H1 (cell line): ENCODE results near the gene RAB11B. TPM values are rescaled to one million over a fixed set of nuclear protein-coding genes. Genes with fewer than 3 reads are reported as not detected.
A peak's percentile ranks its signal among the peaks of the same experiment; 100 is the strongest.

ENCODE experiments used
- CTCF ChIA-PET: fragments of 300-600 bp; sonication (Branson Sonifier 250); formaldehyde crosslinking; loops from one replicate; lab custom pipeline; 2021; ENCODE audit not compliant: partially characterized antibody; lab: Charles Lee
- POLR2A ChIA-PET: fragments of 300-600 bp; sonication (Branson Sonifier 250); formaldehyde crosslinking; loops from one replicate; lab custom pipeline; 2021; ENCODE audit warnings: inconsistent platforms; ENCODE audit not compliant: partially characterized antibody; lab: Charles Lee
- DNase-seq, 2 experiments: peaks; one replicate each; pipeline versions ENCODE4 v3.0.0 to v3.0.0-alpha.2; 2010 to 2022; ENCODE audit warnings: low spot score in 2 of 2, low read depth in 1 of 2, mixed read lengths in 1 of 2
- FAIRE-seq: peaks from 2 replicates; lab custom pipeline; 2011; peaks lifted over from hg19 to GRCh38; lab: Jason Lieb, UNC
- H2AFZ ChIP-seq: 2 replicates; pipeline ENCODE4 v1.8.1; 2012; ENCODE audit warnings: low read length, inconsistent platforms
- H2AK5ac ChIP-seq: 2 replicates; pipeline ENCODE4 v1.6.1; 2013; ENCODE audit warnings: low read depth, low read length
- H2BK120ac ChIP-seq: replicated peaks from 2 replicates; pipeline ENCODE3; 2013; ENCODE audit warnings: low read depth, low read length, inconsistent platforms
- H2BK12ac ChIP-seq: 2 replicates; pipeline ENCODE4 v1.6.1; 2013; ENCODE audit warnings: low read depth, low read length
- H2BK15ac ChIP-seq: 2 replicates; pipeline ENCODE4 v1.6.1; 2013; ENCODE audit warnings: low read length
- H2BK20ac ChIP-seq: 2 replicates; pipeline ENCODE4 v1.6.1; 2013; ENCODE audit warnings: low read length
- H2BK5ac ChIP-seq: 2 replicates; pipeline ENCODE4 v1.6.1; 2013; ENCODE audit warnings: low read depth, low read length
- H3K14ac ChIP-seq: 2 replicates; pipeline ENCODE4 v1.6.1; 2013; ENCODE audit warnings: inconsistent platforms; ENCODE audit not compliant: insufficient read length
- H3K18ac ChIP-seq: 2 replicates; pipeline ENCODE4 v1.6.1; 2013; ENCODE audit warnings: low read length; ENCODE audit errors: extremely low read depth
- H3K23ac ChIP-seq: 2 replicates; pipeline ENCODE4 v1.6.1; 2013; ENCODE audit warnings: inconsistent platforms; ENCODE audit not compliant: insufficient read length
- H3K23me2 ChIP-seq: 2 replicates; pipeline ENCODE4 v1.6.1; 2013; ENCODE audit warnings: low read depth, low read length
- H3K27ac ChIP-seq: 2 replicates; pipeline ENCODE4 v1.6.1; 2011; ENCODE audit warnings: low read depth, low read length, inconsistent platforms
- H3K27me3 ChIP-seq, 4 experiments: replicated peaks in 1 of 4; 1 replicate in 1 of 4; 2 replicates in 3 of 4; pipeline versions ENCODE4 v1.6.1 to v1.8.1; 2011 to 2013; ENCODE audit warnings: low read length in 3 of 4, mild to moderate bottlenecking in 3 of 4, inconsistent platforms in 2 of 4, mixed read lengths in 2 of 4, moderate library complexity in 1 of 4; ENCODE audit not compliant: control insufficient read depth in 3 of 4, insufficient read depth in 3 of 4; ENCODE audit errors: extremely low read depth in 1 of 4
- H3K36me3 ChIP-seq, 4 experiments: 2 replicates each; pipeline versions ENCODE4 v1.6.1 to v1.8.1; 2011 to 2013; ENCODE audit warnings: mild to moderate bottlenecking in 4 of 4, low read length in 3 of 4, moderate library complexity in 2 of 4, control low read depth in 1 of 4, inconsistent platforms in 1 of 4; ENCODE audit not compliant: insufficient read depth in 4 of 4, control insufficient read depth in 2 of 4
- H3K4ac ChIP-seq: replicated peaks from 2 replicates; pipeline ENCODE3; 2013; ENCODE audit warnings: low read length, low read depth, mixed read lengths, inconsistent platforms; ENCODE audit not compliant: insufficient read length
- H3K4me1 ChIP-seq, 4 experiments: replicated peaks in 1 of 4; 1 replicate in 1 of 4; 2 replicates in 3 of 4; pipeline versions ENCODE4 v1.6.1 to v1.8.1; 2011 to 2013; ENCODE audit warnings: low read length in 3 of 4, inconsistent platforms in 2 of 4, mixed read lengths in 1 of 4; ENCODE audit not compliant: insufficient read depth in 4 of 4, control insufficient read depth in 3 of 4
- H3K4me2 ChIP-seq, 2 experiments: 2 replicates each; pipeline versions ENCODE4 v1.6.1 to v1.8.1; 2011 to 2013; ENCODE audit warnings: low read depth in 2 of 2, low read length in 2 of 2, control low read depth in 1 of 2, inconsistent platforms in 1 of 2, mild to moderate bottlenecking in 1 of 2; ENCODE audit not compliant: insufficient read depth in 1 of 2
- H3K4me3 ChIP-seq, 4 experiments: fragments of 200-600, 300-600 bp in 1 of 4; sonication (generic), shearing (Covaris generic), sonication (Bioruptor Twin) in 1 of 4; 2 replicates each; pipeline versions ENCODE4 v1.5.1 to v1.8.1; 2011 to 2016; ENCODE audit warnings: low read length in 4 of 4, low read depth in 3 of 4, control low read depth in 2 of 4, inconsistent platforms in 2 of 4, mild to moderate bottlenecking in 2 of 4, mixed read lengths in 1 of 4, moderate library complexity in 1 of 4; ENCODE audit not compliant: insufficient read depth in 2 of 4; ENCODE audit errors: extremely low read depth in 1 of 4
- H3K56ac ChIP-seq: replicated peaks from 2 replicates; pipeline ENCODE3; 2013; ENCODE audit warnings: low read depth, mild to moderate bottlenecking, mixed read lengths, low read length, inconsistent platforms; ENCODE audit not compliant: insufficient read length
- H3K79me1 ChIP-seq: 2 replicates; pipeline ENCODE4 v1.6.1; 2013; ENCODE audit warnings: low read depth, low read length, control low read depth
- H3K79me2 ChIP-seq, 2 experiments: 2 replicates each; pipeline versions ENCODE4 v1.6.1 to v1.8.1; 2012 to 2013; ENCODE audit warnings: low read length in 2 of 2, mild to moderate bottlenecking in 2 of 2, inconsistent platforms in 1 of 2; ENCODE audit not compliant: insufficient read depth in 2 of 2, control insufficient read depth in 1 of 2
- H3K9ac ChIP-seq, 4 experiments: replicated peaks in 1 of 4; 1 replicate in 1 of 4; 2 replicates in 3 of 4; pipeline versions ENCODE4 v1.6.1 to v1.8.1; 2011 to 2013; ENCODE audit warnings: low read depth in 3 of 4, low read length in 3 of 4, control low read depth in 2 of 4, mild to moderate bottlenecking in 2 of 4, moderate library complexity in 2 of 4, inconsistent platforms in 1 of 4; ENCODE audit errors: extremely low read depth in 1 of 4
- H3K9me3 ChIP-seq, 2 experiments: 2 replicates each; pipeline versions ENCODE4 v1.6.1 to v1.8.1; 2012 to 2013; ENCODE audit warnings: mild to moderate bottlenecking in 2 of 2, moderate library complexity in 2 of 2, control low read depth in 1 of 2, inconsistent platforms in 1 of 2, low read depth in 1 of 2, low read length in 1 of 2, mixed read lengths in 1 of 2; ENCODE audit not compliant: insufficient read depth in 2 of 2
- H4K20me1 ChIP-seq, 2 experiments: replicated peaks in 1 of 2; 2 replicates each; pipeline versions ENCODE3 to v1.8.1; 2011 to 2013; ENCODE audit warnings: inconsistent platforms in 2 of 2, low read length in 2 of 2, mild to moderate bottlenecking in 1 of 2; ENCODE audit not compliant: insufficient read depth in 2 of 2, control insufficient read depth in 1 of 2
- H4K5ac ChIP-seq: 2 replicates; pipeline ENCODE4 v1.6.1; 2013; ENCODE audit warnings: low read length, low read depth, mixed read lengths, inconsistent platforms; ENCODE audit not compliant: insufficient read length
- H4K8ac ChIP-seq: 2 replicates; pipeline ENCODE4 v1.8.0; 2013; ENCODE audit warnings: mild to moderate bottlenecking, moderate library complexity, low read length, inconsistent platforms; ENCODE audit not compliant: insufficient read depth; ENCODE audit errors: extremely low read depth
- H4K91ac ChIP-seq: replicated peaks from 2 replicates; pipeline ENCODE3; 2013; ENCODE audit warnings: low read length, mixed read lengths, inconsistent platforms; ENCODE audit not compliant: insufficient read length
- CHD1 ChIP-seq: IDR thresholded peaks from 2 replicates; pipeline ENCODE4 v1.6.1; 2012; ENCODE audit warnings: low read depth, low read length, improper control_type of control experiment
- CREB1 ChIP-seq: IDR thresholded peaks from 2 replicates; pipeline ENCODE4 v1.6.1; 2012; ENCODE audit warnings: inconsistent platforms
- CTBP2 ChIP-seq: IDR thresholded peaks from 2 replicates; pipeline ENCODE4 v1.7.0; 2011; ENCODE audit warnings: borderline replicate concordance, mild to moderate bottlenecking, moderate library complexity, mixed read lengths, low read length; ENCODE audit not compliant: insufficient read depth, insufficient read length
- GTF2F1 ChIP-seq: IDR thresholded peaks from 2 replicates; pipeline ENCODE4 v1.6.1; 2012; ENCODE audit warnings: low read depth, low read length, improper control_type of control experiment, borderline replicate concordance
- HDAC2 ChIP-seq, 2 experiments: fragments of 300-600 bp in 1 of 2; sonication (generic) in 1 of 2; IDR thresholded peaks; 2 replicates each; pipeline ENCODE4 v1.6.1; 2011 to 2012; ENCODE audit warnings: low read depth in 2 of 2, low read length in 2 of 2, mild to moderate bottlenecking in 2 of 2, moderate library complexity in 2 of 2, borderline replicate concordance in 1 of 2, inconsistent platforms in 1 of 2
- JUND ChIP-seq: IDR thresholded peaks from 2 replicates; pipeline ENCODE4 v1.6.1; 2011; ENCODE audit warnings: mild to moderate bottlenecking, improper control_type of control experiment, low read length
- MAFK ChIP-seq: IDR thresholded peaks from 2 replicates; pipeline ENCODE4 v1.6.1; 2012; ENCODE audit warnings: low read depth, mild to moderate bottlenecking, improper control_type of control experiment, low read length
- NANOG ChIP-seq: IDR thresholded peaks from 2 replicates; pipeline ENCODE4 v1.6.1; 2011; ENCODE audit warnings: low read length, low read depth, mild to moderate bottlenecking, inconsistent platforms; ENCODE audit not compliant: insufficient read depth, poor library complexity, severe bottlenecking
- SP2 ChIP-seq: IDR thresholded peaks from 2 replicates; pipeline ENCODE4 v1.6.1; 2012; ENCODE audit warnings: mild to moderate bottlenecking, low read length, inconsistent platforms
- TCF12 ChIP-seq: IDR thresholded peaks from 2 replicates; pipeline ENCODE4 v1.6.1; 2011; ENCODE audit warnings: low read depth, mild to moderate bottlenecking, low read length
- TEAD4 ChIP-seq: IDR thresholded peaks from 2 replicates; pipeline ENCODE4 v1.6.1; 2012; ENCODE audit warnings: low read depth, low read length, inconsistent platforms, mixed read lengths
- YY1 ChIP-seq: IDR thresholded peaks from 2 replicates; pipeline ENCODE4 v1.6.1; 2011; ENCODE audit warnings: low read depth, mild to moderate bottlenecking, low read length
- WGBS, 2 experiments: shearing (Covaris generic) in 1 of 2; methylation state at CpG; one replicate each; pipeline versions ENCODE4 v1.1.6 to v1.1.7; 2013 to 2015; ENCODE audit warnings: low lambda C conversion rate in 2 of 2, mixed read lengths in 2 of 2, inconsistent platforms in 1 of 2, low coverage in 1 of 2, missing lambda C conversion rate in 1 of 2; ENCODE audit not compliant: insufficient replicate concordance in 2 of 2, insufficient coverage in 1 of 2, insufficient read length in 1 of 2; ENCODE audit errors: extremely low coverage in 1 of 2, missing lambda C conversion rate in 1 of 2; 5-methylcytosine and 5-hydroxymethylcytosine counted together
- polyA plus RNA-seq, 7 experiments: library from polyadenylated mRNA; depleted of rRNA in 3 of 7; stranded (reverse) in 5 of 7; unstranded in 2 of 7; fragments of >200 nt in 5 of 7; fragments of 200-250 nt in 2 of 7; gene quantifications; 1 replicate in 5 of 7; 2 replicates in 1 of 7; 4 replicates in 1 of 7; pipeline versions ENCODE4 v1.2.1 to v1.2.3, GENCODE V29; 2011 to 2013; ENCODE audit warnings: missing spikeins in 2 of 7, mixed read lengths in 2 of 7
- total RNA-seq: library from RNA; stranded (reverse); fragmentation: NEBNext Ultra II Directional; extraction: Animal tissue kit (Norgen Biotek cat#: 25700); gene quantifications from 2 replicates; pipeline ENCODE4 v1.2.1, GENCODE V29; 2021
- TF ChIP-seq, protein P1 (sequence below): IDR thresholded peaks from 2 replicates; pipeline ENCODE4 v1.6.1; 2011; ENCODE audit warnings: low read length, improper control_type of control experiment

Gene RAB11B
- total and polyA plus RNA-seq, 2 of the 8 experiments (the other 6 are each of a cell fraction or from before 2014, with no cell fraction given), result 50.2 to 85.8 TPM

- H3K4ac ChIP-seq, result no peak overlapping the region
- POLR2A ChIA-PET, result interaction anchor here (1.0 to 1.8 kb wide), 5 partner anchors 29 to 63 kb away, joined by 3 to 6 read pairs (median 4); no protein-coding TSS in a partner anchor
- H3K79me2 ChIP-seq, result peaks cover 0 to 62% of the 10 kb centered on the region in 2 experiments; a peak in 3 of 4 replicates
- no peak overlapping the region for H3K14ac ChIP-seq
- H3K4me3 ChIP-seq, result no peak overlapping the region
- H3K4me1 ChIP-seq, result no peaks in the 10 kb centered on the region; a peak in 3 of 7 replicates
- no peak overlapping the region for H3K4me2 ChIP-seq
- H3K23ac ChIP-seq, result no peak overlapping the region
- H2BK20ac ChIP-seq, result no peak overlapping the region
- no peak overlapping the region for H2AFZ ChIP-seq
- 0 out of 2 replicates have a peak overlapping the region, but pooled peaks have one; percentile 10 for H3K27ac ChIP-seq
- peaks cover 28% of the 10 kb centered on the region for H3K79me1 ChIP-seq
- H3K9me3 ChIP-seq, result no peaks in the 10 kb centered on the region
- no peak overlapping the region for H3K9ac ChIP-seq
- no peak overlapping the region for H2BK120ac ChIP-seq
- peaks cover 5 to 35% of the 10 kb centered on the region in 2 experiments for H4K20me1 ChIP-seq
- DNase-seq, result no peak
- H4K5ac ChIP-seq, result no peak overlapping the region
- CTCF ChIA-PET, result interaction anchor here (0.7 to 2.9 kb wide), 12 partner anchors 11 to 118 kb away, joined by 3 to 39 read pairs (median 4); no protein-coding TSS in a partner anchor
- H4K8ac ChIP-seq, result no peak overlapping the region; the same call in 1 of the 2 replicates
- peaks cover 0 to 5% (median 3%) of the 10 kb centered on the region in 4 experiments; a peak in 5 of 8 replicates for H3K36me3 ChIP-seq
- H2AK5ac ChIP-seq, result no peak overlapping the region
- H3K18ac ChIP-seq, result no peak overlapping the region
- no peaks in the 10 kb centered on the region for H3K27me3 ChIP-seq
- WGBS, 2 experiments, result 87% methylated on average over 7 of the region's 7 CpGs; no CpG with 5 or more reads in 1 of the 2 experiments
- no peaks in the 10 kb centered on the region for H3K23me2 ChIP-seq
- no peak for FAIRE-seq
- H3K56ac ChIP-seq, result no peak overlapping the region
- no peak overlapping the region; the same call in 1 of the 2 replicates for H2BK15ac ChIP-seq
- no peak overlapping the region for H2BK5ac ChIP-seq
- no peak overlapping the region for H4K91ac ChIP-seq
- H2BK12ac ChIP-seq, result no peak overlapping the region
- TF ChIP-seq TEAD4 (no peak), CHD1 (no peak), NANOG (no peak), SP2 (no peak), GTF2F1 (no peak), CREB1 (no peak), JUND (no peak), YY1 (no peak), CTBP2 (no peak), TCF12 (no peak), HDAC2 (IDR thresholded peaks at IDR 0.05; ENCODE audit: borderline replicate concordance in 1 of 2, low read depth in 2 of 2, low read length in 2 of 2) (no peak), MAFK (no peak)
- TF ChIP-seq, protein P1, sequence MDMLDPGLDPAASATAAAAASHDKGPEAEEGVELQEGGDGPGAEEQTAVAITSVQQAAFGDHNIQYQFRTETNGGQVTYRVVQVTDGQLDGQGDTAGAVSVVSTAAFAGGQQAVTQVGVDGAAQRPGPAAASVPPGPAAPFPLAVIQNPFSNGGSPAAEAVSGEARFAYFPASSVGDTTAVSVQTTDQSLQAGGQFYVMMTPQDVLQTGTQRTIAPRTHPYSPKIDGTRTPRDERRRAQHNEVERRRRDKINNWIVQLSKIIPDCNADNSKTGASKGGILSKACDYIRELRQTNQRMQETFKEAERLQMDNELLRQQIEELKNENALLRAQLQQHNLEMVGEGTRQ, result no peak
Measured at GRCh38 chr19:8397271-8397670, 7.1 kb downstream of the RAB11B start.
